ENCODE measurements around the gene SPACA9.

Gene SPACA9

DNA sequence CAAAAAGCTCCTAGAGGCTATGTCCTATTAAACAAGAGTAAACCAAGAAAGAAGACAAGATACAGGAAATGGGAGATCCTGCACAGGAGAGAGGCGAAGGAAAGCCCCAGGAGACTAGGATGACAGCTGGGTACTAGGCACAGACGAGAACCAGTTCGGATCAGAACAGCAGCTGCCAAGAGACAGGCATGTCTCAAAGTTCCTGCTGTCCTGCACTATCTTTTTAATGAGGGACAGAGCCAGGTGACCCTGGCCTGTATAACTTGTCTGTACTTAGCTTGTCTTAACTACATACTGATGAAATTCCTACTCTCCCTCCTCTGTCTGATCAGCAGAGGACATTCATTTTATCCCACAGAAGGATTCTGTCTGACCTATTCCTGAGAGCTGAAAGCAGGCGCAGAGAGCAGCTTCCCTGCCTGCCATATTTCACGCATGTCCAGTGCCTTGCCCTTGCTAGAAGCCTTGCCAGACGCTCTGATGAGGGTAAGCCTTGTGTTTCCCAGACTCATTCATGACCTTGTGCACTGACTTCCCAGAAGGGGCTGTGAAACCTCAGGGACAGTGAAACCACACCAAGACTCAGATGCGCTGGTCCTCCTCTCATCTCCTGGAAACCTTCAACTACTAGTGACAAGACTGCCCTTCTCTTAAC, 41.0 kb downstream of the SPACA9 start:
- no peak overlapping the region for H3K4me3 ChIP-seq (ENCODE audit: low read depth in 1 of 2, low read length in 2 of 2)

GRCh38 chr9:132923346-132923902, 44.7 kb downstream of the SPACA9 start:
- Histone ChIP-seq H4K20me1 (ENCODE audit: insufficient read depth, low read length) (no peaks in the 10 kb centered on the region), H3K79me2 (ENCODE audit: insufficient read depth, low read length) (no peaks in the 10 kb centered on the region), H3K27me3 (ENCODE audit: insufficient read depth, low read length, poor library complexity) (no peaks in the 10 kb centered on the region), H3K4me2 (ENCODE audit: insufficient read depth, low read length) (no peak overlapping the region), H3K9ac (ENCODE audit: low read depth, low read length) (no peak overlapping the region), H3K27ac (ENCODE audit: low read length) (no peak overlapping the region), H3K4me3 (ENCODE audit: low read depth in 1 of 2, low read length in 2 of 2) (no peak overlapping the region), H2AFZ (ENCODE audit: low read depth, low read length) (no peak overlapping the region), H3K9me3 (ENCODE audit: insufficient read depth, low read length, severe bottlenecking) (no peaks in the 10 kb centered on the region), H3K36me3 (ENCODE audit: insufficient read depth, low read length) (peaks cover 79% of the 10 kb centered on the region), H3K4me1 (ENCODE audit: insufficient read depth, low read length) (no peaks in the 10 kb centered on the region)
- TF ChIP-seq, protein P1, sequence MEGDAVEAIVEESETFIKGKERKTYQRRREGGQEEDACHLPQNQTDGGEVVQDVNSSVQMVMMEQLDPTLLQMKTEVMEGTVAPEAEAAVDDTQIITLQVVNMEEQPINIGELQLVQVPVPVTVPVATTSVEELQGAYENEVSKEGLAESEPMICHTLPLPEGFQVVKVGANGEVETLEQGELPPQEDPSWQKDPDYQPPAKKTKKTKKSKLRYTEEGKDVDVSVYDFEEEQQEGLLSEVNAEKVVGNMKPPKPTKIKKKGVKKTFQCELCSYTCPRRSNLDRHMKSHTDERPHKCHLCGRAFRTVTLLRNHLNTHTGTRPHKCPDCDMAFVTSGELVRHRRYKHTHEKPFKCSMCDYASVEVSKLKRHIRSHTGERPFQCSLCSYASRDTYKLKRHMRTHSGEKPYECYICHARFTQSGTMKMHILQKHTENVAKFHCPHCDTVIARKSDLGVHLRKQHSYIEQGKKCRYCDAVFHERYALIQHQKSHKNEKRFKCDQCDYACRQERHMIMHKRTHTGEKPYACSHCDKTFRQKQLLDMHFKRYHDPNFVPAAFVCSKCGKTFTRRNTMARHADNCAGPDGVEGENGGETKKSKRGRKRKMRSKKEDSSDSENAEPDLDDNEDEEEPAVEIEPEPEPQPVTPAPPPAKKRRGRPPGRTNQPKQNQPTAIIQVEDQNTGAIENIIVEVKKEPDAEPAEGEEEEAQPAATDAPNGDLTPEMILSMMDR (IDR thresholded peaks at IDR 0.05; ENCODE audit: borderline replicate concordance, extremely low read depth, low read length, poor library complexity, severe bottlenecking): no peak
- no peak for TF ChIP-seq EZH2 (IDR thresholded peaks at IDR 0.05; ENCODE audit: borderline replicate concordance, low read depth, low read length, severe bottlenecking)
- DNase-seq (no peak), ATAC-seq (ENCODE audit: insufficient read depth, low read depth) (no peak)

More for the DNA sequence above, 41.0 kb downstream of the SPACA9 start:
- no peak overlapping the region for H2AFZ ChIP-seq (ENCODE audit: low read depth, low read length)
- ATAC-seq (ENCODE audit: insufficient read depth, low read depth): no peak
- H3K9me3 ChIP-seq (ENCODE audit: insufficient read depth, low read length, severe bottlenecking): no peaks in the 10 kb centered on the region
- H4K20me1 ChIP-seq (ENCODE audit: insufficient read depth, low read length): no peaks in the 10 kb centered on the region
- TF ChIP-seq, protein P1 (IDR thresholded peaks at IDR 0.05; ENCODE audit: borderline replicate concordance, extremely low read depth, low read length, poor library complexity, severe bottlenecking): no peak
- TF ChIP-seq EZH2 (IDR thresholded peaks at IDR 0.05; ENCODE audit: borderline replicate concordance, low read depth, low read length, severe bottlenecking): no peak
- H3K27me3 ChIP-seq (ENCODE audit: insufficient read depth, low read length, poor library complexity): no peaks in the 10 kb centered on the region
- H3K27ac ChIP-seq (ENCODE audit: low read length): no peak overlapping the region
- peaks cover 64% of the 10 kb centered on the region for H3K36me3 ChIP-seq (ENCODE audit: insufficient read depth, low read length)
- no peak for DNase-seq
- no peak overlapping the region for H3K4me2 ChIP-seq (ENCODE audit: insufficient read depth, low read length)
- H3K4me1 ChIP-seq (ENCODE audit: insufficient read depth, low read length): no peaks in the 10 kb centered on the region
- no peak overlapping the region for H3K9ac ChIP-seq (ENCODE audit: low read depth, low read length)
- H3K79me2 ChIP-seq (ENCODE audit: insufficient read depth, low read length): no peaks in the 10 kb centered on the region

DNA sequence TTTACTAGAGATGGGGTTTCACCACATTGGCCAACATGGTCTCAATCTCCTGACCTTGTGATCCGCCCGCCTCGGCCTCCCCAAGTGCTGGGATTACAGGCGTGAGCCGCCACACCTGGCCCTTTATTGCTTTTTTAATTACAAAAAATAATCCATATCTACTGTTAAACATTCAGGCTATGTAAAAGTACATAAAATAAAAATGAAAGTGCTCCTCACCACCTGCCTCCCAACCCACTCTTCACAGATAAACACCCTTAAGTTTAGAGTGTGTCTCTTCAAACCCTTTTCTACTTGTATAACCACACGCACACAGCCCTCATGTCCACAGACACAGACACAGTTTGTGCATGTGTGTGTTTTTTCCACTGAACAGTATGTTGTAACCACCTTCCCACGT, 49.0 kb downstream of the SPACA9 start:
- no peaks in the 10 kb centered on the region for H3K4me1 ChIP-seq (ENCODE audit: insufficient read depth, low read length)
- H3K27ac ChIP-seq (ENCODE audit: low read length): no peak overlapping the region
- no peaks in the 10 kb centered on the region for H3K27me3 ChIP-seq (ENCODE audit: insufficient read depth, low read length, poor library complexity)
- H3K4me3 ChIP-seq (ENCODE audit: low read depth in 1 of 2, low read length in 2 of 2): no peak overlapping the region
- no peak overlapping the region for H2AFZ ChIP-seq (ENCODE audit: low read depth, low read length)
- H3K4me2 ChIP-seq (ENCODE audit: insufficient read depth, low read length): no peak overlapping the region
- H3K9ac ChIP-seq (ENCODE audit: low read depth, low read length): no peak overlapping the region
- ATAC-seq (ENCODE audit: insufficient read depth, low read depth) (no peak), DNase-seq (no peak)
- peaks cover 53% of the 10 kb centered on the region for H3K36me3 ChIP-seq (ENCODE audit: insufficient read depth, low read length)
- no peak for TF ChIP-seq EZH2 (IDR thresholded peaks at IDR 0.05; ENCODE audit: borderline replicate concordance, low read depth, low read length, severe bottlenecking)
- TF ChIP-seq, protein P1 (IDR thresholded peaks at IDR 0.05; ENCODE audit: borderline replicate concordance, extremely low read depth, low read length, poor library complexity, severe bottlenecking): no peak
- no peaks in the 10 kb centered on the region for H3K9me3 ChIP-seq (ENCODE audit: insufficient read depth, low read length, severe bottlenecking)
- no peaks in the 10 kb centered on the region; the same call in 1 of the 2 replicates for H3K79me2 ChIP-seq (ENCODE audit: insufficient read depth, low read length)
- H4K20me1 ChIP-seq (ENCODE audit: insufficient read depth, low read length): no peaks in the 10 kb centered on the region

Measured in DND-41 (cell line).